Effector memory CD4-positive, alpha-beta T cell (primary cell): ENCODE data around the gene THEMIS2.

ENCODE experiments used
- DNase-seq, 3 donors: peaks; one replicate each; pipeline ENCODE4 v3.0.0-alpha.2; 2020
- H3K27ac ChIP-seq: 2 replicates; pipeline ENCODE4 v1.7.0; 2013; ENCODE audit warnings: mild to moderate bottlenecking, low read length, moderate library complexity; ENCODE audit not compliant: insufficient read depth, poor library complexity, severe bottlenecking
- H3K27me3 ChIP-seq: replicated peaks from 2 replicates; pipeline ENCODE4 v1.7.0; 2013; ENCODE audit warnings: mild to moderate bottlenecking, low read length; ENCODE audit not compliant: insufficient read depth, control insufficient read depth, poor library complexity, severe bottlenecking
- H3K36me3 ChIP-seq: 2 replicates; pipeline ENCODE4 v1.7.0; 2013; ENCODE audit warnings: mild to moderate bottlenecking, low read length, moderate library complexity; ENCODE audit not compliant: control insufficient read depth, insufficient read depth
- H3K4me1 ChIP-seq: 2 replicates; pipeline ENCODE4 v1.7.0; 2013; ENCODE audit warnings: low read length, mild to moderate bottlenecking; ENCODE audit not compliant: control insufficient read depth, insufficient read depth, poor library complexity, severe bottlenecking
- H3K4me3 ChIP-seq: 2 replicates; pipeline ENCODE4 v1.7.0; 2013; ENCODE audit warnings: low read length, low read depth, mild to moderate bottlenecking; ENCODE audit not compliant: insufficient read depth, poor library complexity, severe bottlenecking
- H3K9me3 ChIP-seq: 2 replicates; pipeline ENCODE4 v1.7.0; 2013; ENCODE audit warnings: mild to moderate bottlenecking, low read length, moderate library complexity; ENCODE audit not compliant: control insufficient read depth

THEMIS2 gene

DNA sequence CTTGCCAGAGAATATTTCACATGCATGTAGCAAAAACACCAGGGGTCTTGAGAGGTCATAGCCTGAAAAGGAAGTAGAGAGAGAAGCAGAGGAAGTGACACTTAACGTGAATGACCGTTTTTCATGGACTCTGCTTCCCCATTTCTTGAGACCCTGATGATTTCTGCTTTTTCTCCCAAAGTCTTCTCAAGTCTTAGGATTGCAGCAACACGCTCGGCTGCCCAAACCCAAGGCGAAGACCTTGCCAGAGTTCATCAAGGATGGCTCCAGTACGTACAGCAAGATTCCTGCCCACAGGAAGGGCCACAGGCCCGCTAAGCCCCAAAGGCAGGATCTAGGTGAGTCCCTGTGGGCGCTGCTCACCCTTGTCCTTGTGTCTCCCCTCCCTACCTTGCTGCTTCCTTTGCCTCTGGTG is 12.8 kb downstream of the THEMIS2 start:
- peaks cover 24% of the 10 kb centered on the region for H3K4me1 ChIP-seq
- DNase-seq = no peak
- H3K27me3 ChIP-seq = no peaks in the 10 kb centered on the region
- peaks cover 43% of the 10 kb centered on the region for H3K36me3 ChIP-seq
- H3K9me3 ChIP-seq = no peaks in the 10 kb centered on the region
- no peak overlapping the region for H3K4me3 ChIP-seq
- H3K27ac ChIP-seq = no peak overlapping the region

DNA sequence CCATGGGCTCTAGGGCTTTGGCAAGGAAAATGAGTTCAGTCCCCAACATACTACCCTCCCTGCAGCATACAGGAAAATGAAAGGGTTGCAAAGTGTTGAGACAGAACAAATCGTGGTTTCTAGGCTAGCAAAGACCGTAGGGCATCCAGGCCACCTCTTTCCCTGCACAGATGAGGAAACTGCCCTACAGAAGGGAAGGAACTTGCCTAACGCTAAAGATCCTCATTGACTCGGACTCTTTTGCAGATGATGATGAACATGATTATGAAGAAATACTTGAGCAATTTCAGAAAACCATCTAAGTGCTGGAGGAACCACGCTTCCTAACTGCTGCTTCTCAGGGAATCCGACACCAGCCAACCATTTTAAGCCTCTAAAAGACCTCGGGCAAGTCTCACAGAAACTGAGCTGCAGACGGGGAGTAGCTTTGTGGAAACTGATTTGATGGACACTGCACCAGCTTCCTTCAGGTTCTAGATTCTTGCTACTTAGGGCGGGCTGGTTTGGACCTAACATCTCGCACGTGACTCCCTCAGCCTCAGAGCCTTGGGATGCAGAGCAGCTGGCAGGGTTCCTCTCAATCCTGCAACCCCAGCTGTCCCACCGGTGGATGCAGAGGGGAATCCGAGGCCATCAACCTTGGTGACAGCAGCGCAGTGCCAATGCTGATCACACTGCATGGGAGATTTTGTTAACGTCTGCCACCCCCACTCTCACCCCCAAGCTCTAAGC is 13.4 kb downstream of the THEMIS2 start:
- no peak overlapping the region for H3K4me3 ChIP-seq
- DNase-seq = no peak
- H3K27ac ChIP-seq = peak overlapping the region; percentile 33
- no peaks in the 10 kb centered on the region for H3K27me3 ChIP-seq
- H3K9me3 ChIP-seq = no peaks in the 10 kb centered on the region
- peaks cover 37% of the 10 kb centered on the region for H3K36me3 ChIP-seq
- peaks cover 24% of the 10 kb centered on the region for H3K4me1 ChIP-seq

- peaks cover 27% of the 10 kb centered on the region for H3K4me1 ChIP-seq
- DNase-seq = no peak
- no peaks in the 10 kb centered on the region for H3K9me3 ChIP-seq
- H3K36me3 ChIP-seq = peaks cover 36% of the 10 kb centered on the region
- H3K27ac ChIP-seq = peak overlapping the region; percentile 33
- no peak overlapping the region for H3K4me3 ChIP-seq
- no peaks in the 10 kb centered on the region for H3K27me3 ChIP-seq
Measured at GRCh38 chr1:27886353-27886679, 14.0 kb downstream of the THEMIS2 start.

DNA sequence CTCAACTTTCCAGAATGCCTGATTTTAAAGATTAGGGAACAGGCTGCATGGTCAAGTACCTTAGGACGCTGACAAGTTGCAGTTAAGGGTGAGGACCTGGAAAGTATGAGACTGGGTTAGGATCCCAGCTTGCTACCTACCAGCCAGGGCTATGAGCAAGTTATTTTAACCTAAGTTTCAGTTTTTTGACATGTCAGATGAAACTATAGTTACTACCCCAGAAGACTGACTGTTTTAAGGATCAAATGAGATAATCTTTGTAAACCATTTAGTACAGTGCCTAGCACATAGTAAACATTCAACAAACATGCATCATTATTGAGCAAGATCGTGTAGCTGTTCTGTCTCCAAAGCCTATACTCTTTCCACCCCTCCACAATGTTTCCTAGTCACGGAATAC is 14.4 kb downstream of the THEMIS2 start:
- H3K27ac ChIP-seq = peak overlapping the region; percentile 42
- no peaks in the 10 kb centered on the region for H3K9me3 ChIP-seq
- no peak for DNase-seq
- H3K4me1 ChIP-seq = peaks cover 30% of the 10 kb centered on the region
- H3K36me3 ChIP-seq = peaks cover 33% of the 10 kb centered on the region
- H3K4me3 ChIP-seq = no peak overlapping the region
- no peaks in the 10 kb centered on the region for H3K27me3 ChIP-seq

DNA sequence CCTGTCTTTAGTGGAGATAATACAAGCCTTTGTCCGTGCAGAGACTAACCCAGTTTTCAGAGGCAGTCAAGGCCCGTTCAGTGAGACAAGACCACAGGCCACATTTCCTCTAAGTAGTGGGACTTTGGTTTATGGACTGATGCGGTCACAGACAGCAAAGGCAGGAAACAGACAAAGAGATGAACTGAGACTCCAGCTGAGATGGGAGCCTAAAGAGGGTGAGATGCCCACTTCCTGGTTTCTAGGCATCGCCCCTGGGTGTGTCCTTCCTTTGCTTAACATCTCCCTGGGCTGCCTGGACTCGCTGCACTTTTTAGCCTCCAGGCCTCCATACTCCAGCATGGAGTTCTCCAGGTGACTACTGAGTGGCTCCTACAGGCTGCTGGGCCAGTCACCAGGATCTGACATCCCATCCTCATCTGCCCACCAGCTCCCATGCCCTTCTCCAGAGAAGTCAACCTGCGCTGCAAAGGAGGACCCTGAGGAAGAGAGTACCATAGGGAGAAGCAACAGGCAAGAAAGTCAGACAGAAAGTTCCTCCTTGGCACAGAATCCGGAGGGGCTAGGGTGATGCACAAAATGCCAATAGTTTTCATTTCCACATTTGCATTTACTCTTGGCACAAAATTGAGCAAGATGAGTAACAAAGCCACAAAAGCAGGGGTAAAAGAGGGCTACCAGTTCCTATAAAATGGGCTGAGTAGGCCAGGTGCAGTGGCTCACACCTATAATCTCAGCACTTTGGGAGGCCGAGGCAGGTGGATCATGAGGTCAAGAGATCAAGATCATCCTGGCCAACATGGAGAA is 15.1 kb downstream of the THEMIS2 start:
- DNase-seq = peak in 2 of 3 donors; percentile 25 to 31
- Histone ChIP-seq H3K9me3 (no peaks in the 10 kb centered on the region), H3K4me3 (peak overlapping the region; percentile 15), H3K4me1 (peaks cover 34% of the 10 kb centered on the region), H3K27ac (peak overlapping the region; percentile 42), H3K27me3 (no peaks in the 10 kb centered on the region), H3K36me3 (peaks cover 30% of the 10 kb centered on the region)

- peaks cover 30% of the 10 kb centered on the region for H3K4me1 ChIP-seq
- DNase-seq = no peak
- no peaks in the 10 kb centered on the region for H3K9me3 ChIP-seq
- H3K27me3 ChIP-seq = no peaks in the 10 kb centered on the region
- H3K36me3 ChIP-seq = peaks cover 32% of the 10 kb centered on the region
- H3K4me3 ChIP-seq = no peak overlapping the region
- H3K27ac ChIP-seq = no peak overlapping the region
Measured at GRCh38 chr1:27889506-27889905, 17.2 kb downstream of the THEMIS2 start.

- H3K9me3 ChIP-seq = no peaks in the 10 kb centered on the region
- no peak for DNase-seq
- no peaks in the 10 kb centered on the region for H3K27me3 ChIP-seq
- peaks cover 39% of the 10 kb centered on the region for H3K36me3 ChIP-seq
- peak overlapping the region; percentile 48 for H3K27ac ChIP-seq
- peaks cover 15% of the 10 kb centered on the region for H3K4me1 ChIP-seq
- H3K4me3 ChIP-seq = no peak overlapping the region
Measured at GRCh38 chr1:27891196-27891889, 19.0 kb downstream of the THEMIS2 start.

- H3K36me3 ChIP-seq = peaks cover 52% of the 10 kb centered on the region
- no peak for DNase-seq
- no peak overlapping the region for H3K27ac ChIP-seq
- peaks cover 10% of the 10 kb centered on the region for H3K4me1 ChIP-seq
- no peak overlapping the region for H3K4me3 ChIP-seq
- H3K9me3 ChIP-seq = no peaks in the 10 kb centered on the region
- H3K27me3 ChIP-seq = no peaks in the 10 kb centered on the region
Measured at GRCh38 chr1:27894521-27894920, 22.2 kb downstream of the THEMIS2 start.

DNA sequence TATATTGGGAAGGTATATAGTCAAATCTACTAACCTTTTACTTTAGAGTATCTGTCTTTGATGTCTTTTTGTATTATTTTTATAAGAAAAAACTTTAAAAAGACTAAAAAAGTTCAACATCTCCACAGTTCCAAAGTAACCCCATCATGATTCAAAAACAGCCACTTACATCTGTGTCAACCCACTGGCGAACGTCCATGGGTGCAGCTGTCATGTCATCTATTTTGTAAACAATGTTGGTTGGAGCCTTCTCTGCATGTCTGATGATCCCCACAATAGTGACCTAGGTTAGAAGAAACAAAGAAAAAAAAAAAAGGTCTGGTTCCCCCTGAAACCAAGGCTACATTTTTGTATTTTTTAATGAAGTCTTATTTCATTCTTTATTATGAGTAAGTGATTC is 34.4 kb downstream of the THEMIS2 start:
- no peaks in the 10 kb centered on the region for H3K9me3 ChIP-seq
- H3K4me3 ChIP-seq = no peak overlapping the region
- no peak for DNase-seq
- no peaks in the 10 kb centered on the region for H3K27me3 ChIP-seq
- H3K36me3 ChIP-seq = peaks cover 44% of the 10 kb centered on the region
- no peaks in the 10 kb centered on the region for H3K4me1 ChIP-seq
- H3K27ac ChIP-seq = no peak overlapping the region

DNA sequence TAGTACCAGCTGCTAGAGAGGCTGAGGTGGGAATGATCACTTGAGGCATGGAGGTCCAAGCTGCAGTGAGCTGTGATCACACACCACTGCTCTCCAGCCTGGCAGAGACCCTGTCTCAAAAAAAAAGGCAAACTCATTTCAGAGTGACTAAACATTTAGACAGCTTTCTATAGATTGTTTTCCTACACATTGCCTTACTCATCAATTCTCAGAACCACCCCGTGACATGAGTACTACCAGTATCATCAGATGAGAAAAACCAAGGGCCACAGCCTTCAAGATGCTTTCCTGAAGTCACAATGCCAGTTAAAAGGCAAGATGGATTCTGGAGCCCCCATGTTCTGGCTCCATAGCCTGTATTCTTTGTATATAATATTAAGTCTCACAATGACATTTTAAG is 40.1 kb downstream of the THEMIS2 start:
- DNase-seq = no peak
- peaks cover 21% of the 10 kb centered on the region for H3K36me3 ChIP-seq
- H3K4me1 ChIP-seq = peaks cover 6% of the 10 kb centered on the region
- H3K9me3 ChIP-seq = no peaks in the 10 kb centered on the region
- no peak overlapping the region for H3K4me3 ChIP-seq
- no peaks in the 10 kb centered on the region for H3K27me3 ChIP-seq
- H3K27ac ChIP-seq = no peak overlapping the region
